Stomach (tissue), 9 donors: ENCODE measurements around the gene FAM168A. TPM values are rescaled to one million over a fixed set of nuclear protein-coding genes. Genes with fewer than 3 reads are reported as not detected.
"Not testable (repeated sequence)": the region's sequence is repeated elsewhere in the genome, so short reads cannot be mapped to it uniquely, and the experiment has no call there.

Experiments used
- DNase-seq, 2 donors: peaks; one replicate each; pipeline versions ENCODE4 v3.0.0 to v3.0.0-alpha.2; 2013 to 2019
- H3K27ac ChIP-seq, 5 donors: fragments of 200-600 bp in 4 of 5; sonication (generic) in 4 of 5; one replicate each; pipeline ENCODE4 v1.5.1; 2013 to 2019; ENCODE audit warnings: mild to moderate bottlenecking in 1 of 5, moderate library complexity in 1 of 5
- H3K27me3 ChIP-seq, 3 donors: fragments of 200-600 bp; sonication (generic); one replicate each; pipeline ENCODE4 v1.5.1; 2017 to 2019; ENCODE audit warnings: mixed run types in 1 of 3
- H3K36me3 ChIP-seq, 4 donors: fragments of 200-600 bp; sonication (generic); 1 replicate in 3 of 4; 2 replicates in 1 of 4; pipeline ENCODE4 v1.5.1; 2016 to 2019
- H3K4me1 ChIP-seq, 4 donors: fragments of 200-600 bp; sonication (generic); one replicate each; pipeline ENCODE4 v1.5.1; 2016 to 2019
- H3K4me3 ChIP-seq, 4 donors: fragments of 200-600 bp; sonication (generic) in 3 of 4; one replicate each; pipeline ENCODE4 v1.5.1; 2016 to 2019; ENCODE audit warnings: mild to moderate bottlenecking in 1 of 4
- H3K9me3 ChIP-seq, 4 donors: fragments of 200-600 bp; sonication (generic); one replicate each; pipeline ENCODE4 v1.5.1; 2016 to 2019
- CTCF ChIP-seq, 7 experiments: fragments of 450-650 bp in 4 of 7; fragments of 200-600 bp in 3 of 7; sonication (generic) in 3 of 7; IDR thresholded peaks; one replicate each; pipeline ENCODE4 v1.5.1; 2016 to 2019; ENCODE audit warnings: antibody characterized with exemption in 7 of 7, control low read depth in 2 of 7, mild to moderate bottlenecking in 1 of 7
- EP300 ChIP-seq: sonication (generic); formaldehyde crosslinking; IDR thresholded peaks from one replicate; pipeline ENCODE4 v1.6.1; 2017; ENCODE audit warnings: antibody characterized with exemption
- POLR2A ChIP-seq, 4 donors: fragments of 450-650 bp; IDR thresholded peaks; one replicate each; pipeline ENCODE4 v1.6.1; 2016; ENCODE audit warnings: antibody characterized with exemption in 4 of 4, control low read depth in 2 of 4, mild to moderate bottlenecking in 1 of 4, moderate library complexity in 1 of 4
- POLR2AphosphoS5 ChIP-seq, 3 donors: sonication (generic); formaldehyde crosslinking; IDR thresholded peaks; one replicate each; pipeline ENCODE4 v1.6.1; 2016; ENCODE audit warnings: antibody characterized with exemption in 3 of 3
- WGBS, 5 donors: extraction: QIAGEN DNeasy Blood & Tissue Kit in 3 of 5; methylation state at CpG; one replicate each; pipeline versions ENCODE4 v1.1.5 to v1.1.7; 2013 to 2018; 5-methylcytosine and 5-hydroxymethylcytosine counted together
- intact Hi-C: fragments of 100-400 bp; cut with DNase I; formaldehyde crosslinking; loops from one replicate; pipeline ENCODE4 v1.15.1; 2023; ENCODE audit warnings: low total_unique reads
- polyA plus RNA-seq, 3 donors: library from polyadenylated mRNA; stranded (reverse); fragments of 200-250 nt; gene quantifications; one replicate each; pipeline ENCODE4 v1.2.3, GENCODE V29; 2013
- total RNA-seq, 5 donors: library from RNA; depleted of rRNA; stranded (reverse); fragments of >200 nt; gene quantifications; one replicate each; pipeline versions ENCODE4 v1.1.0 to v1.2.3, GENCODE V29; 2014 to 2016
- donor health status: healthy with polysubstance abuse.
- donor health status: Bipolar disorder and iron deficiency.
- donor health status: healthy.

Gene FAM168A
- total and polyA plus RNA-seq, 8 donors: 4.3 to 25.4 (median 6.3) TPM

DNA sequence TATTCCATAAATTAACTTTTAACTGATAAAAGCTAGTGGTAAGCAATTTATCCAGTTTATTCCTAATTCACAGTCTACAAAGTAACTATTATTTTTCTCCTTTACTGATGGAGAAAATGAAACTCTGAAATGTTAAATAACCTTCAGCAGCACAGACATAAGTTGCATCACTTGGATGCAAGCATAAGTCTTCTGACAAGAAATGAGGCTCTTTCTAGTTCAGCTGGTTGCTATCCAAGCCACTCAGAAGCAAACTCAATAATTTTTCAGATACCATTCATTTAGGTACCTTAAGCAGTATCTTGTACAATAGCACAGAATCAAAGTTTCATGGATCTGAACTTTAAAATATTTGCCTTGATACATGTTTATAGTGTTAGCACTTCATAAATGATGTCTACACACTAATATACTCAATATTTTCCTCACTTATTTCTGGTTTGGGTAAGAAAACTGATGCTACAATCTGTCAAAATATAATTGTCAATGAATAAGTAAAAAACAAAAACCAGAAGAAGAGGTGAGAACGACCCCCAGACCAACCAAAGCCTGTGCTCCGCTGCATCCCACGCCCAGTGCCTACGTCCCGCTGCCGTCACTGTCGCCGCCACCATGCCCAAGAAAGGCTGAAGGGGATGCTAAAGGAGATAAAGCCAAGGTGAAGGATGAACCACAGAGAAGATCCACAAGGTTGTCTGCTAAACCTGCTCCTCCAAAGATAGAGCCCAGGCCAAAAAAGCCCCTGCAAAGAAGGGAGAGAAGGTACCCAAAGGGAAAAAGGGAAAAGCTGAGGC lies 18.1 kb downstream of the FAM168A start:
- TF ChIP-seq CTCF (IDR thresholded peaks at IDR 0.05) (no peak), POLR2AphosphoS5 (IDR thresholded peaks at IDR 0.05) (no peak), EP300 (no peak), POLR2A (IDR thresholded peaks at IDR 0.05) (no peak)
- Histone ChIP-seq H3K9me3 (no peaks in the 10 kb centered on the region), H3K36me3 (no peaks in the 10 kb centered on the region), H3K4me1 (peaks cover 0 to 6% (median 0%) of the 10 kb centered on the region in 4 donors), H3K4me3 (no peak overlapping the region), H3K27me3 (no peaks in the 10 kb centered on the region), H3K27ac (no peak overlapping the region)
- no peak for DNase-seq
- intact Hi-C loops: no loop called here
- WGBS, 5 donors: 91 to 98% (median 97%) methylated on average over 8 of the region's 8 CpGs

DNA sequence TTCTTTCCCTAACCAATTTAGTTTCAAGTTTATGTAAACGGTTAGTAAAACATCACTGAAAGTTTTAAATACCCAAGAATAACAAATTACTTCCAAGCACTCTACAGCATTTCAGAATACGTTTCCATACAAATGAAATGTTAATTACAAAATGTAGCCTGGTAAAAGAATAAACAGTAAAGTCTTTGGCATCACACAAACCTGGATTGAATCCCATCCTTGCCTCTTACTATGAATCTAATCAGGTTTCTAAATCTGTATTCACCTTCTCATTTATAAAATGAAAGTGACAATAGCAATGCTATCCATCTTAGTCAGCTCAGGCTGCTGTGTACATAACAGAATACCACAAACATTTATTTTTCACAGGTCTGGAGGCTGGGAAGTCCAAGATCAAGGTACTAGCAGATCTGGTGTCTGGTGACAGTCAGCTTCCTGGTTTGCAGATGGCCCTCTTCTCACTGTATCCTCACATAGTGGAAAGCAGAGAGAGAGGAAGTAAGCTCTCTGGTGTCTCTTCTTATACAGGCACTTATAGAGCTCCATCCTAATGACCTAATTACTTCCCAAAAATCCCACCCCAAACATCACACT lies 19.2 kb downstream of the FAM168A start:
- H3K9me3 ChIP-seq: no peaks in the 10 kb centered on the region
- intact Hi-C loops: no loop called here
- no peak for DNase-seq
- H3K36me3 ChIP-seq: no peaks in the 10 kb centered on the region
- H3K4me3 ChIP-seq: no peak overlapping the region
- no peak overlapping the region for H3K27ac ChIP-seq
- WGBS, 5 donors: 51 to 73% (median 68%) methylated on average over 2 of the region's 2 CpGs
- peaks cover 0 to 6% (median 0%) of the 10 kb centered on the region in 4 donors for H3K4me1 ChIP-seq
- H3K27me3 ChIP-seq: no peaks in the 10 kb centered on the region
- TF ChIP-seq CTCF (IDR thresholded peaks at IDR 0.05) (no peak), POLR2A (IDR thresholded peaks at IDR 0.05) (no peak), EP300 (no peak), POLR2AphosphoS5 (IDR thresholded peaks at IDR 0.05) (no peak)

DNA sequence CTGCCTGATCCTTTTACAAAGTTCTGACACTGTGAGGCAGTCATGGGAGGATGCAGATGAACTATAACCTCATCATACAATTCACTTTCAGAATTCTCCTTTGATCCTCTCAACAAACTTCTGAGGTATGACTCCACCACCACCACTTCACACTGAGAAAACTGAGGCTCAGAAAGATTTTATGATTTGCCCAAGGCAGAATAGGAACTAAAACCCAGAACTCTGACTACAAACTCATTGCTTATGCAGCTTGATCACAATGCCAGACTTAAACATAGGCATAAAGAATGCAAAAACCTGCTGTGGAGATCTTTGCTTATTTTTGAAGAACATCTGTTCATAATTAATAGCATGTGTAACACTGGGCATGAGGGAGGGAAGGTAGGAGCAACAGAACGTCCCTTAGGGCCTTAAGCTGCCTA lies 20.4 kb downstream of the FAM168A start:
- H3K27me3 ChIP-seq: no peaks in the 10 kb centered on the region
- H3K4me3 ChIP-seq: no peak overlapping the region
- intact Hi-C loops: no loop called here
- no peak overlapping the region for H3K27ac ChIP-seq
- H3K9me3 ChIP-seq: no peaks in the 10 kb centered on the region
- H3K36me3 ChIP-seq: no peaks in the 10 kb centered on the region
- WGBS, 5 donors: 55 to 76% (median 69%) methylated on average over 1 of the region's 1 CpG
- peaks cover 0 to 6% (median 0%) of the 10 kb centered on the region in 4 donors for H3K4me1 ChIP-seq
- TF ChIP-seq EP300: no peak
- TF ChIP-seq CTCF (IDR thresholded peaks at IDR 0.05): no peak
- TF ChIP-seq POLR2AphosphoS5 (IDR thresholded peaks at IDR 0.05): no peak
- TF ChIP-seq POLR2A (IDR thresholded peaks at IDR 0.05): no peak
- DNase-seq: no peak

- intact Hi-C loops: no loop called here
- Histone ChIP-seq H3K36me3 (no peaks in the 10 kb centered on the region), H3K4me1 (peaks cover 0 to 6% (median 0%) of the 10 kb centered on the region in 4 donors), H3K4me3 (no peak overlapping the region), H3K27ac (no peak overlapping the region), H3K27me3 (no peaks in the 10 kb centered on the region), H3K9me3 (no peaks in the 10 kb centered on the region)
- no peak for TF ChIP-seq EP300
- no peak for TF ChIP-seq POLR2AphosphoS5 (IDR thresholded peaks at IDR 0.05)
- no peak for TF ChIP-seq CTCF (IDR thresholded peaks at IDR 0.05)
- no peak for TF ChIP-seq POLR2A (IDR thresholded peaks at IDR 0.05)
- DNase-seq: no peak
- WGBS, 5 donors: 85 to 98% (median 92%) methylated on average over 4 of the region's 4 CpGs
These were observed 21.7 kb downstream of the FAM168A start for GRCh38 chr11:73576185-73576614.

DNA sequence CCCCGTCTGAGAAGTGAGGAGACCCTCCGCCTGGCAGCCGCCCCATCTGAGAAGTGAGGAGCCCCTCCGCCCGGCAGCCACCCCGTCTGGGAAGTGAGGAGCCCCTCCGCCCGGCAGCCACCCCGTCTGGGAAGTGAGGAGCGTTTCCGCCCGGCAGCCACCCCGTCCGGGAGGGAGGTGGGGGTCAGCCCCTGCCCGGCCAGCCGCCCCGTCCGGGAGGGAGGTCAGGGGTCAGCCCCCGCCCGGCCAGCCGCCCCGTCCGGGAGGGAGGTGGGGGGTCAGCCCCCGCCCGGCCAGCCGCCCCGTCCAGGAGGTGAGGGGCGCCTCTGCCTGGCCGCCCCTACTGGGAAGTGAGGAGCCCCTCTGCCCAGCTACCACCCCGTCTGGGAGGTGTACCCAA lies 25.9 kb downstream of the FAM168A start:
- H3K4me1 ChIP-seq, H3K9me3 ChIP-seq, intact Hi-C loops: not testable (repeated sequence)

More for the DNA sequence above, 25.9 kb downstream of the FAM168A start:
- H3K4me3 ChIP-seq, H3K27ac ChIP-seq, H3K27me3 ChIP-seq, DNase-seq, H3K36me3 ChIP-seq: not testable (repeated sequence)
- 88 to 97% (median 94%) methylated on average over 10 to 29 of the region's 30 CpGs for WGBS, 5 donors
